Left ventricle myocardium inferior (tissue), 1 donor: ENCODE results near the gene ANKDD1B. TPM values are rescaled to one million over a fixed set of nuclear protein-coding genes. Genes with fewer than 3 reads are reported as not detected.

ENCODE experiments used
- DNase-seq: peaks from one replicate; pipeline ENCODE4 v3.0.0-alpha.2; 2020
- H3K27ac ChIP-seq: fragments of 200-600 bp; replicated peaks from 2 replicates; pipeline ENCODE4 v1.8.0; 2021
- H3K27me3 ChIP-seq: fragments of 200-600 bp; 2 replicates; pipeline ENCODE4 v1.8.0; 2021; ENCODE audit warnings: low read depth
- H3K36me3 ChIP-seq: fragments of 200-600 bp; 2 replicates; pipeline ENCODE4 v1.8.0; 2021
- H3K4me1 ChIP-seq: fragments of 200-600 bp; 2 replicates; pipeline ENCODE4 v1.8.0; 2021
- H3K4me3 ChIP-seq: fragments of 200-600 bp; 2 replicates; pipeline ENCODE4 v1.8.0; 2021; ENCODE audit warnings: mild to moderate bottlenecking, moderate library complexity
- H3K9me3 ChIP-seq: fragments of 200-600 bp; replicated peaks from 2 replicates; pipeline ENCODE4 v1.8.0; 2021
- intact Hi-C: fragments of 100-400 bp; cut with micrococcal nuclease; formaldehyde crosslinking; loops from one replicate; pipeline ENCODE4 v1.11.0; 2022
- total RNA-seq: library from RNA; stranded (reverse); fragmentation: NEBNext Ultra II Directional; extraction: Animal tissue kit (Norgen Biotek cat#: 25700); gene quantifications from one replicate; pipeline ENCODE4 v1.2.1, GENCODE V29; 2021
- TF ChIP-seq, protein P1 (sequence below): fragments of 200-600 bp; IDR thresholded peaks from 2 replicates; pipeline ENCODE4 v1.8.0; 2021; ENCODE audit warnings: antibody characterized with exemption, mild to moderate bottlenecking, borderline replicate concordance
- donor health status: DM: no; HTN: yes; CAD: no; lungs with severe emphysema.

The ANKDD1B gene
- total RNA-seq, 1 donor from 2014 or later = 0.27 TPM

DNA sequence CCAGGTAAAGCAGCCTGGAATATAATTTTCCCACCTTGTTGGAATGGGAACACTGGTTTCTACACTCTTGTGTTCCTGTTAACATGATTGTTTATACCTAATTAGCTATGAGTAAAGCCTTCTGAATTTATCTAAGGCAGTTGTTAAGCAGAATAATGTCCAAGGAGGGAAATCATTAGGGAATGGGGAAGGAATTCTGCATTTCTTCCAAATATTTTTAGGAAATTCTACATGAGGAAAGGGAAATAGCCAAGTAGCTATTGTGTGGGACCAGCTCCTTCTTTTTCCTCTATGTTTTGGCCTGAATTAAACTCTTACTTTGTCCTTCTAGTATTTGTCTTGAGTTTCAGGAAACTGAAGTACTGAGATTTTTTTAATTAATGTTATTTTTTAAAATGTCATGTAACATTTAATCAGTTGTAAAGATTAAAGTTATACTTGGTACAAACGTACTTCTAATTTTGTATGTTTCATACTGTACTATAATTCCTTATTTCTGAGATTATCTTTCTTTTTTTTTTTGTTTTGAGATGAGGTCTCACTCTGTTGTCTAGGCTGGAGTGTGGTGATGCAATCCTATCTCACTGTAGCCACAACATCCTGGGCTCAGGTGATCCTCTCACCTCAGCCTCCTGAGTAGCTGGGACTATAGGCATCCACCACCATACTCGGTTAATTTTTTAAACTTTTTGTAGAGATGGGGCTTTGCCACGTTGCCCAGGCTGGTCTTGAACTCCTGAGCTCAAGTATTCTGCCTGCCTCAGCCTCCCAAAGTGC is 28.5 kb downstream of the ANKDD1B start:
- Histone ChIP-seq H3K27me3 (no peaks in the 10 kb centered on the region), H3K4me1 (no peaks in the 10 kb centered on the region), H3K9me3 (peaks cover 27% of the 10 kb centered on the region), H3K36me3 (peaks cover 8% of the 10 kb centered on the region), H3K4me3 (no peak overlapping the region), H3K27ac (no peak overlapping the region)
- intact Hi-C loops = no loop called here
- TF ChIP-seq, protein P1, sequence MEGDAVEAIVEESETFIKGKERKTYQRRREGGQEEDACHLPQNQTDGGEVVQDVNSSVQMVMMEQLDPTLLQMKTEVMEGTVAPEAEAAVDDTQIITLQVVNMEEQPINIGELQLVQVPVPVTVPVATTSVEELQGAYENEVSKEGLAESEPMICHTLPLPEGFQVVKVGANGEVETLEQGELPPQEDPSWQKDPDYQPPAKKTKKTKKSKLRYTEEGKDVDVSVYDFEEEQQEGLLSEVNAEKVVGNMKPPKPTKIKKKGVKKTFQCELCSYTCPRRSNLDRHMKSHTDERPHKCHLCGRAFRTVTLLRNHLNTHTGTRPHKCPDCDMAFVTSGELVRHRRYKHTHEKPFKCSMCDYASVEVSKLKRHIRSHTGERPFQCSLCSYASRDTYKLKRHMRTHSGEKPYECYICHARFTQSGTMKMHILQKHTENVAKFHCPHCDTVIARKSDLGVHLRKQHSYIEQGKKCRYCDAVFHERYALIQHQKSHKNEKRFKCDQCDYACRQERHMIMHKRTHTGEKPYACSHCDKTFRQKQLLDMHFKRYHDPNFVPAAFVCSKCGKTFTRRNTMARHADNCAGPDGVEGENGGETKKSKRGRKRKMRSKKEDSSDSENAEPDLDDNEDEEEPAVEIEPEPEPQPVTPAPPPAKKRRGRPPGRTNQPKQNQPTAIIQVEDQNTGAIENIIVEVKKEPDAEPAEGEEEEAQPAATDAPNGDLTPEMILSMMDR = no peak
- DNase-seq = no peak

DNA sequence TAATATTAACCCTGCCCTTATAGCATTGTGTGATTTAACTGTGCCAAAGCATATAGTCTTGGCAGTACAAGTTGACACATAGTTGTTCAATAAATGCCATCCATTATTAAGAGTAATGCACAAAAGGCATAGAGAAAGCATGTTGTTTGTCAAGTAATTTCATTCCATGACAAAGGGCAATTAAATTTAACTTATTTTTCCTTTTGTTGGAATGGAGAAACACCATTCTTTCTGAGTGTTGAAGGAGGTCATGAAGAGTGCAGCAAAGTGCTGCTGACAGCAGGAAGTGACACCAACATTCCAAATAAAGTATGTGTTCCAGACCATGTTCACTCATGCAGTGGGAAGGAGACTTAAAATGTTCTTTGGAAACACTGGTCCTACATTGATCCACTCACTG is 29.1 kb downstream of the ANKDD1B start:
- H3K27me3 ChIP-seq = no peaks in the 10 kb centered on the region
- TF ChIP-seq, protein P1 = no peak
- peaks cover 27% of the 10 kb centered on the region for H3K9me3 ChIP-seq
- H3K36me3 ChIP-seq = peaks cover 8% of the 10 kb centered on the region
- H3K4me1 ChIP-seq = no peaks in the 10 kb centered on the region
- H3K4me3 ChIP-seq = no peak overlapping the region
- no peak for DNase-seq
- no peak overlapping the region for H3K27ac ChIP-seq
- intact Hi-C loops = no loop called here

DNA sequence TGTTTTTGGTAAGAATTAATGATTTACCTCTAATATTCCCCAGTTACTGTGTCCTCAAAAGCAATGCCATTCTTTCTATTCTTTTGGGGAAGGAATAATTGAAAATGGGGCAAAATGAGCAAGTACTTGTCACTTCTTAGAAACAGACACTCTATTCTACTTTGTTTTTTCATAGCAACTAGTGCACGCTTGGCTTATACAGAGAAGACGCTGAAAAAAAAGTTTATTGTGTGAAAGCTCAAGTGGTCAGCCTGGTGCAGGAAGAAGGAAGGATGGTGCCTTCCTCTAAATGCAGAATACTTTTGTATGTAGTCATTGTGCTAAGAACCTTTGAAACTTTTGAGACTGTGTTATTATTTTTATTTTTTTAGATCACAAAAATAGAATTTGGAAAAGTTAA is 29.6 kb downstream of the ANKDD1B start:
- TF ChIP-seq, protein P1 = no peak
- intact Hi-C loops = no loop called here
- H3K9me3 ChIP-seq = peaks cover 27% of the 10 kb centered on the region
- H3K4me3 ChIP-seq = no peak overlapping the region
- DNase-seq = no peak
- H3K27me3 ChIP-seq = no peaks in the 10 kb centered on the region
- H3K4me1 ChIP-seq = no peaks in the 10 kb centered on the region
- peaks cover 5% of the 10 kb centered on the region for H3K36me3 ChIP-seq
- no peak overlapping the region for H3K27ac ChIP-seq

DNA sequence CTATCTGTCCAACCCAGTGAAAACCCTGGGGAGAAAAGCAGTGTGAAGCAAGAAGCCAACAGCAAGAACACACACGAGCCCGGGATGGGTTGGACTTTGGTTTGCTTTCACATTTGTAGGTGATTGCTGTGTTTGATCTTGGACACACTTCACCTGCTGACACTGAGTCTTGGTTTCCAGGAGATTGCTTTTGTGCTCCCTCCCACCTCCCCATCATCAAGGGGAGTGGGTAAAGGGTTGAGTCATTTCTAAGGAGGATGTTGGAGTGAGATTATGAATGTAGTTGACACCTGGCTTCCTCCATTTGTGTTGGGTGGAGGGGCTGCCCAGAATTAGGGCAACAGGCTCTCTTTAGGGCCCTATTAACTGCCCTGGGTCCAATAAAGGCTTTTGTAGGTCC is 37.5 kb downstream of the ANKDD1B start:
- Histone ChIP-seq H3K4me3 (no peak overlapping the region), H3K4me1 (no peaks in the 10 kb centered on the region), H3K27me3 (peaks cover 25% of the 10 kb centered on the region), H3K27ac (no peak overlapping the region), H3K36me3 (no peaks in the 10 kb centered on the region), H3K9me3 (no peaks in the 10 kb centered on the region)
- DNase-seq = no peak
- TF ChIP-seq, protein P1 = no peak
- intact Hi-C loops = no loop called here

DNA sequence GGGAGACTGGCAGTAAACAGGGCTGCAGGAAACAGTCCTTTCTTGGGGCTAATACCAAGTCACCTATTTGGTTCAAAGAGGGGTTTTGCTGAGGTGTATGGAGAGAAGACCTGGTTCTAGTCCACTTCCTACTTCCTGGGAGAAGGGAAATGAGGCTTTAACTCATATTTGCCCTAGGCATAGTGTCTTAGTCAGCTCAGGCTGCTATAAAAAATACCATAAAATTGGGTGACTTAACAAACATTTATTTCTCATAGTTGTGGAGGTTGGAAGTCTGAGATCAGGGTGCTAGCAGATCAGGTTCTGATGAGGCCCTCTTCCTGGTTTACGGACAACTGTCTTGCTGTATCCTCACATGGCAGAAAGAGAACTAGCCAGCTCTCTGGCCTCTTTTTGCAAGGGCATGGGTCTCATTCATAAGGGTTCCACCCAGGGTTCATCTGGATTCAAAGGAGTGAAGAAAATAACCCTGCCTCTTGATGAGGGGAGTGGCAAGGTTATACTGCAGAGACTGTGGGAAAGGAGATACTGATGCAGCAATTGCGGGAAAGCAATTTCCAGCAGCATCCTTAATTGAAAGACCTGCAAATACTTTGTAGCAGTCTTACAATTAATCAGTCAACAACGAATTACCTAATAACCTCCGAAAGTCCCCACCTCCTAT is 40.5 kb downstream of the ANKDD1B start:
- H3K9me3 ChIP-seq = no peaks in the 10 kb centered on the region
- TF ChIP-seq, protein P1 = no peak
- H3K27me3 ChIP-seq = peaks cover 28% of the 10 kb centered on the region
- H3K4me3 ChIP-seq = no peak overlapping the region
- intact Hi-C loops = no loop called here
- H3K4me1 ChIP-seq = peaks cover 4% of the 10 kb centered on the region
- no peak overlapping the region for H3K27ac ChIP-seq
- H3K36me3 ChIP-seq = no peaks in the 10 kb centered on the region
- no peak for DNase-seq
